HEK293T (cell line): Measurements from ENCODE around the gene ASXL1.

ENCODE experiments used
- FOXA1 ChIP-seq: fragments of 450-650 bp; IDR thresholded peaks from 2 replicates; pipeline ENCODE4 v1.6.1; 2016; ENCODE audit warnings: mild to moderate bottlenecking
- FOXK2 ChIP-seq: fragments of 450-650 bp; IDR thresholded peaks from 2 replicates; pipeline ENCODE4 v1.6.1; 2016; ENCODE audit warnings: mild to moderate bottlenecking

DNA sequence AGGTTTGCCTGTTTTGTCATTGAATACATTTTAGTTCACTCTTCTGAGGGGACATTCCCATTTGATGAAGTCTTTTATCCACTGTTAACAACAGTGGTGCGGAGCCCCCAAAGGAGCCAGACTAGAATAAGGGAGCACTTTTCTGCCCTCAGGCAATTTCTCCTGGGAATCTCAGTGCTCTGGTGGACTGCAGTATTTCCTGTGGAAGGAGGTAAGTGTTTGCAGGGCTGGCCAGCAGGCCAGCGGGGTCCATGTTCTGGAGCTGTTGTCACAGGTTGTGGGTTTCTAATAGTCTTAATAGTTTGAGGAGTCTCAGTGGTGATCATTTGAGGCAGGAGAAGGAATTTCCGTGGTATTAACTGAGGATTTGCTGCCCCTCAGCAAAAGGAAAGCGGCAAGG is 83.5 kb downstream of the ASXL1 start:
- TF ChIP-seq FOXK2 (no peak), FOXA1 (no peak)
